Kidney (tissue), 22 donors: ENCODE results near the gene GNG5. TPM values are rescaled to one million over a fixed set of nuclear protein-coding genes. Genes with fewer than 3 reads are reported as not detected.

ENCODE experiments used
- DNase-seq, 5 donors: peaks; one replicate each; pipeline ENCODE4 v3.0.0-alpha.2; 2013 to 2020
- FAIRE-seq: peaks from 2 replicates; lab custom pipeline; 2012; peaks lifted over from hg19 to GRCh38; lab: Jason Lieb, UNC
- H3K27ac ChIP-seq, 2 donors: one replicate each; pipeline ENCODE4 v1.7.0; 2013; ENCODE audit warnings: low read depth in 2 of 2, low read length in 2 of 2, inconsistent platforms in 1 of 2
- H3K27me3 ChIP-seq: one replicate; pipeline ENCODE4 v1.7.1; 2013; ENCODE audit warnings: low read length, inconsistent platforms; ENCODE audit not compliant: control insufficient read depth, insufficient read depth
- H3K36me3 ChIP-seq, 3 donors: one replicate each; pipeline versions ENCODE4 v1.7.0 to v1.7.1; 2013; ENCODE audit warnings: low read length in 3 of 3, control low read depth in 1 of 3, inconsistent platforms in 1 of 3; ENCODE audit not compliant: insufficient read depth in 3 of 3, control insufficient read depth in 2 of 3
- H3K4me1 ChIP-seq, 3 donors: one replicate each; pipeline versions ENCODE4 v1.7.0 to v1.7.1; 2013; ENCODE audit warnings: low read length in 3 of 3, inconsistent platforms in 1 of 3, low read depth in 1 of 3; ENCODE audit not compliant: control insufficient read depth in 2 of 3, insufficient read depth in 2 of 3
- H3K4me3 ChIP-seq, 3 donors: one replicate each; pipeline versions ENCODE4 v1.7.0 to v1.8.1; 2013; ENCODE audit warnings: low read length in 3 of 3, control low read depth in 1 of 3, inconsistent platforms in 1 of 3
- H3K9ac ChIP-seq, 3 donors: one replicate each; pipeline versions ENCODE4 v1.7.0 to v1.7.1; 2013; ENCODE audit warnings: low read length in 3 of 3, control low read depth in 1 of 3, inconsistent platforms in 1 of 3
- H3K9me3 ChIP-seq, 3 donors: one replicate each; pipeline versions ENCODE4 v1.7.0 to v1.7.1; 2013; ENCODE audit warnings: low read length in 3 of 3, control low read depth in 1 of 3, inconsistent platforms in 1 of 3; ENCODE audit not compliant: control insufficient read depth in 2 of 3, insufficient read depth in 1 of 3
- intact Hi-C: fragments of 100-400 bp; cut with DNase I; formaldehyde crosslinking; loops from one replicate; pipeline ENCODE4 v1.11.1; 2022
- long read RNA-seq, 10 donors: library from polyadenylated mRNA in 1 of 10; unstranded in 1 of 10; transcript quantifications; one replicate each; pipeline ENCODE4 v2.0.0 and lab custom pipeline, GENCODE V29; 2021 to 2026
- polyA plus RNA-seq: library from polyadenylated mRNA; stranded (reverse); fragments of 350-450 nt; fragmentation: Illumina TruSeq; extraction: RNeasy Lipid Tissue Mini Kit (QIAGEN cat#74804); gene quantifications from one replicate; pipeline ENCODE4 v1.2.3, GENCODE V29; 2014; ENCODE audit warnings: low read depth, low replicate concordance; ENCODE audit not compliant: insufficient read depth
- total RNA-seq: library from RNA; stranded (reverse); fragmentation: NEBNext Ultra II Directional; extraction: Animal tissue kit (Norgen Biotek cat#: 25700); gene quantifications from one replicate; pipeline ENCODE4 v1.2.1, GENCODE V29; 2021
- TF ChIP-seq, protein P1 (sequence below): IDR thresholded peaks from 3 replicates; pipeline ENCODE4 v1.5.1; 2012; ENCODE audit warnings: mild to moderate bottlenecking, moderate library complexity, borderline replicate concordance; ENCODE audit not compliant: insufficient read depth; ENCODE audit errors: extremely low read depth
- donor health status: control.
- donor health status: control.
- donor health status: control.
- donor health status: control.
- donor health status: control.
- donor health status: DM: yes; HTN: yes; CAD: no.
- donor health status: Normal renal cell carcinoma (clear cell type).

Gene GNG5
- total RNA-seq = 87.9 TPM
- polyA plus RNA-seq = 304 TPM
- long read RNA-seq, donor 1, transcript GNG5-201 (3 exons, 920 nt) = major isoform, 178 of 184 reads
- long read RNA-seq, donor 1, partial matches to known transcripts = 0 of 184 reads
- long read RNA-seq, donor 1, other reads (novel, unspliced or antisense) = 6 of 184 reads
- long read RNA-seq, donor 2, transcript GNG5-201 (3 exons, 920 nt) = major isoform, 160 of 160 reads
- long read RNA-seq, donor 2, partial matches to known transcripts = 0 of 160 reads
- long read RNA-seq, donor 2, other reads (novel, unspliced or antisense) = 0 of 160 reads
- long read RNA-seq, donor 3, transcript GNG5-201 (3 exons, 920 nt) = major isoform, 190 of 198 reads
- long read RNA-seq, donor 3, partial matches to known transcripts = 6 of 198 reads
- long read RNA-seq, donor 3, other reads (novel, unspliced or antisense) = 0 of 198 reads
- long read RNA-seq, donor 4, transcript GNG5-201 (3 exons, 920 nt) = major isoform, 110 of 111 reads
- long read RNA-seq, donor 4, partial matches to known transcripts = 0 of 111 reads
- long read RNA-seq, donor 4, other reads (novel, unspliced or antisense) = 0 of 111 reads
- long read RNA-seq, donor 5, transcript GNG5-201 (3 exons, 920 nt) = major isoform, 15 of 15 reads
- long read RNA-seq, donor 5, partial matches to known transcripts = 0 of 15 reads
- long read RNA-seq, donor 5, other reads (novel, unspliced or antisense) = 0 of 15 reads
- long read RNA-seq, donor 6, transcript GNG5-201 (3 exons, 920 nt) = major isoform, 302 of 322 reads
- long read RNA-seq, donor 6, partial matches to known transcripts = 13 of 322 reads
- long read RNA-seq, donor 6, other reads (novel, unspliced or antisense) = 6 of 322 reads
- long read RNA-seq, donor 7, transcript GNG5-201 (3 exons, 920 nt) = major isoform, 76 of 82 reads
- long read RNA-seq, donor 7, partial matches to known transcripts = 2 of 82 reads
- long read RNA-seq, donor 7, other reads (novel, unspliced or antisense) = 4 of 82 reads
- long read RNA-seq, donor 8, transcript GNG5-201 (3 exons, 920 nt) = major isoform, 217 of 218 reads
- long read RNA-seq, donor 8, partial matches to known transcripts = 0 of 218 reads
- long read RNA-seq, donor 8, other reads (novel, unspliced or antisense) = 0 of 218 reads
- long read RNA-seq, donor 9, transcript GNG5-201 (3 exons, 920 nt) = major isoform, 103 of 103 reads
- long read RNA-seq, donor 9, partial matches to known transcripts = 0 of 103 reads
- long read RNA-seq, donor 9, other reads (novel, unspliced or antisense) = 0 of 103 reads
- long read RNA-seq, donor 10, transcript GNG5-201 (3 exons, 920 nt) = major isoform, 154 of 172 reads
- long read RNA-seq, donor 10, partial matches to known transcripts = 18 of 172 reads
- long read RNA-seq, donor 10, other reads (novel, unspliced or antisense) = 0 of 172 reads

GRCh38 chr1:84506002-84506728 lies at the start of gene GNG5, which contains the start of gene SPATA1:
Gene GNG5, minus strand, starts transcription at chr1:84506581. Its CDS starts 490 bp downstream, at chr1:84506091.
Gene SPATA1, plus strand, starts transcription at chr1:84506386. Its CDS starts 9,974 bp downstream, at chr1:84516360.
- no peak for FAIRE-seq
- peaks cover 2 to 14% (median 13%) of the 10 kb centered on the region in 3 donors for H3K4me1 ChIP-seq
- no peaks in the 10 kb centered on the region for H3K27me3 ChIP-seq

DNA sequence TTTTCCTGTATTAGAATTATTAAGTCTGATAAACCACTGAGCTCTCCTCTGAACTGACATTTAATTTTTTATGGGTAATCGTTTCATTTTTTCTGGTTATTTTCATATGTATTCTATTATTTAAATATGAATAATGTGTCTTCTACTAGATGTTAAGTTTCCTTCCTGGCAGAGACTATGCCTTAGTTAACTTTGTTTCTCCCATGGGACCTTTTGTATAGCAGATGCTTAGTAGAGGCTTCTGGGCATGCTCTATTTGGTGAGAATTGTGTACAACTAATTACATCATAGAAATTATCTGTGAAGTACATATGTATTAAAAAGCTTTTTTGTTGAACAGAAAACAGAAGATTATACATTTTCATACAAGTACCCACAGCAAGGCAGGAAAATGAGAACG lies 44.4 kb upstream of the GNG5 start:
- TF ChIP-seq, protein P1, sequence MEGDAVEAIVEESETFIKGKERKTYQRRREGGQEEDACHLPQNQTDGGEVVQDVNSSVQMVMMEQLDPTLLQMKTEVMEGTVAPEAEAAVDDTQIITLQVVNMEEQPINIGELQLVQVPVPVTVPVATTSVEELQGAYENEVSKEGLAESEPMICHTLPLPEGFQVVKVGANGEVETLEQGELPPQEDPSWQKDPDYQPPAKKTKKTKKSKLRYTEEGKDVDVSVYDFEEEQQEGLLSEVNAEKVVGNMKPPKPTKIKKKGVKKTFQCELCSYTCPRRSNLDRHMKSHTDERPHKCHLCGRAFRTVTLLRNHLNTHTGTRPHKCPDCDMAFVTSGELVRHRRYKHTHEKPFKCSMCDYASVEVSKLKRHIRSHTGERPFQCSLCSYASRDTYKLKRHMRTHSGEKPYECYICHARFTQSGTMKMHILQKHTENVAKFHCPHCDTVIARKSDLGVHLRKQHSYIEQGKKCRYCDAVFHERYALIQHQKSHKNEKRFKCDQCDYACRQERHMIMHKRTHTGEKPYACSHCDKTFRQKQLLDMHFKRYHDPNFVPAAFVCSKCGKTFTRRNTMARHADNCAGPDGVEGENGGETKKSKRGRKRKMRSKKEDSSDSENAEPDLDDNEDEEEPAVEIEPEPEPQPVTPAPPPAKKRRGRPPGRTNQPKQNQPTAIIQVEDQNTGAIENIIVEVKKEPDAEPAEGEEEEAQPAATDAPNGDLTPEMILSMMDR = no peak
- no peak overlapping the region for H3K27ac ChIP-seq
- H3K9me3 ChIP-seq = no peaks in the 10 kb centered on the region
- H3K4me3 ChIP-seq = no peak overlapping the region
- intact Hi-C loops = no loop called here
- H3K4me1 ChIP-seq = no peaks in the 10 kb centered on the region
- H3K36me3 ChIP-seq = peaks cover 0 to 2% (median 0%) of the 10 kb centered on the region in 3 donors
- H3K9ac ChIP-seq = no peak overlapping the region
- no peak for FAIRE-seq
- no peaks in the 10 kb centered on the region for H3K27me3 ChIP-seq
- DNase-seq = no peak

More at GRCh38 chr1:84506002-84506728, at the start of gene GNG5, which contains the start of gene SPATA1:
- no peaks in the 10 kb centered on the region for H3K36me3 ChIP-seq
- intact Hi-C loops = no loop called here
- peak within 1 kb of the TSS; percentile 94 to 99 for H3K27ac ChIP-seq
- peak within 1 kb of the TSS; percentile 87 to 99 (median 92) for H3K9ac ChIP-seq
- peak within 1 kb of the TSS; percentile 84 to 98 (median 94) for H3K4me3 ChIP-seq
- DNase-seq = peak; percentile 98 to 100 (median 99)
- H3K9me3 ChIP-seq = peaks cover 0 to 5% (median 0%) of the 10 kb centered on the region in 3 donors
- TF ChIP-seq, protein P1 = no peak

- H3K9me3 ChIP-seq = no peaks in the 10 kb centered on the region
- no peak overlapping the region for H3K27ac ChIP-seq
- TF ChIP-seq, protein P1 = no peak
- H3K4me3 ChIP-seq = no peak overlapping the region
- no peak overlapping the region for H3K9ac ChIP-seq
- intact Hi-C loops = no loop called here
- H3K27me3 ChIP-seq = no peaks in the 10 kb centered on the region
- DNase-seq (no peak), FAIRE-seq (peak; percentile 23)
- H3K4me1 ChIP-seq = no peaks in the 10 kb centered on the region
- H3K36me3 ChIP-seq = no peaks in the 10 kb centered on the region
Measured at GRCh38 chr1:84541679-84542078, 35.3 kb upstream of the GNG5 start.
